Right atrium auricular region (tissue), 2 donors: ENCODE data around the gene PDE4C. TPM values are rescaled to one million over a fixed set of nuclear protein-coding genes. Genes with fewer than 3 reads are reported as not detected.
A peak's percentile ranks its signal among the peaks of the same experiment; 100 is the strongest.

Source experiments
- DNase-seq: peaks from one replicate; pipeline ENCODE4 v3.0.0-alpha.2; 2019; ENCODE audit warnings: low spot score
- H3K27ac ChIP-seq, 2 donors: fragments of 200-600 bp; sonication (generic); 1 replicate in 1 of 2; 2 replicates in 1 of 2; pipeline ENCODE4 v1.5.1; 2016 to 2019
- H3K27me3 ChIP-seq, 2 donors: fragments of 200-600 bp; sonication (generic); one replicate each; pipeline versions ENCODE4 v1.5.1 to v1.6.0; 2017 to 2019
- H3K36me3 ChIP-seq: fragments of 200-600 bp; sonication (generic); one replicate; pipeline ENCODE4 v1.5.1; 2016
- H3K4me1 ChIP-seq, 2 donors: fragments of 200-600 bp; sonication (generic); one replicate each; pipeline versions ENCODE4 v1.5.1 to v1.6.0; 2017 to 2019
- H3K4me3 ChIP-seq, 2 donors: fragments of 200-600 bp; sonication (generic); 1 replicate in 1 of 2; 2 replicates in 1 of 2; pipeline ENCODE4 v1.5.1; 2017 to 2019; ENCODE audit warnings: mild to moderate bottlenecking in 1 of 2, moderate library complexity in 1 of 2
- H3K9me3 ChIP-seq, 2 donors: fragments of 200-600 bp; sonication (generic); one replicate each; pipeline ENCODE4 v1.5.1; 2019
- total RNA-seq, 2 donors: library from RNA; depleted of rRNA; stranded (reverse); fragments of >200 nt; gene quantifications; one replicate each; pipeline ENCODE4 v1.1.0, GENCODE V29; 2016
- TF ChIP-seq, protein P1 (sequence below), 2 donors: fragments of 200-600 bp; sonication (generic); IDR thresholded peaks; one replicate each; pipeline ENCODE4 v1.5.1; 2019; ENCODE audit warnings: antibody characterized with exemption in 2 of 2

Gene PDE4C
- total RNA-seq, 2 donors from 2014 or later = 1.4 TPM; not detected in 1

DNA sequence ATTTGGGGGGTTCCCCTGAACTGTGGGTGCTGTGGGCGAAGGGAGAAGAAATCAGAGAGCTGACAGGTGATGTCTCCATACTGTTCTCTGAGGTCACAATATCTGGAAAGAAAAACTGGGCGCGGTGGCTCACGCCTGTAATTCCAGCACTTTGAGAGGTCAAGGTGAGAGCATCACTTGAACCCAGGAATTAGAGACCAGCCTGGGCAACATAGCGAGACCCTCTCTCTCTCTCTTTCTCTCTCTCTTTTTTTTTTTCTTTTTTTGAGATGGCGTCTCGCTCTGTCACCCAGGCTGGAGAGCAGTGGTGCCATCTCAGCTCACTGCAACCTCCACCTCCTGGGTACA lies 26.1 kb upstream of the PDE4C start:
- peaks cover 0 to 3% of the 10 kb centered on the region in 2 donors for H3K9me3 ChIP-seq
- DNase-seq = no peak
- no peaks in the 10 kb centered on the region for H3K36me3 ChIP-seq
- H3K27ac ChIP-seq = no peak overlapping the region
- no peaks in the 10 kb centered on the region for H3K27me3 ChIP-seq
- no peak overlapping the region for H3K4me3 ChIP-seq
- H3K4me1 ChIP-seq = peaks cover 0 to 6% of the 10 kb centered on the region in 2 donors
- TF ChIP-seq, protein P1, sequence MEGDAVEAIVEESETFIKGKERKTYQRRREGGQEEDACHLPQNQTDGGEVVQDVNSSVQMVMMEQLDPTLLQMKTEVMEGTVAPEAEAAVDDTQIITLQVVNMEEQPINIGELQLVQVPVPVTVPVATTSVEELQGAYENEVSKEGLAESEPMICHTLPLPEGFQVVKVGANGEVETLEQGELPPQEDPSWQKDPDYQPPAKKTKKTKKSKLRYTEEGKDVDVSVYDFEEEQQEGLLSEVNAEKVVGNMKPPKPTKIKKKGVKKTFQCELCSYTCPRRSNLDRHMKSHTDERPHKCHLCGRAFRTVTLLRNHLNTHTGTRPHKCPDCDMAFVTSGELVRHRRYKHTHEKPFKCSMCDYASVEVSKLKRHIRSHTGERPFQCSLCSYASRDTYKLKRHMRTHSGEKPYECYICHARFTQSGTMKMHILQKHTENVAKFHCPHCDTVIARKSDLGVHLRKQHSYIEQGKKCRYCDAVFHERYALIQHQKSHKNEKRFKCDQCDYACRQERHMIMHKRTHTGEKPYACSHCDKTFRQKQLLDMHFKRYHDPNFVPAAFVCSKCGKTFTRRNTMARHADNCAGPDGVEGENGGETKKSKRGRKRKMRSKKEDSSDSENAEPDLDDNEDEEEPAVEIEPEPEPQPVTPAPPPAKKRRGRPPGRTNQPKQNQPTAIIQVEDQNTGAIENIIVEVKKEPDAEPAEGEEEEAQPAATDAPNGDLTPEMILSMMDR (IDR thresholded peaks at IDR 0.05) = no peak

DNA sequence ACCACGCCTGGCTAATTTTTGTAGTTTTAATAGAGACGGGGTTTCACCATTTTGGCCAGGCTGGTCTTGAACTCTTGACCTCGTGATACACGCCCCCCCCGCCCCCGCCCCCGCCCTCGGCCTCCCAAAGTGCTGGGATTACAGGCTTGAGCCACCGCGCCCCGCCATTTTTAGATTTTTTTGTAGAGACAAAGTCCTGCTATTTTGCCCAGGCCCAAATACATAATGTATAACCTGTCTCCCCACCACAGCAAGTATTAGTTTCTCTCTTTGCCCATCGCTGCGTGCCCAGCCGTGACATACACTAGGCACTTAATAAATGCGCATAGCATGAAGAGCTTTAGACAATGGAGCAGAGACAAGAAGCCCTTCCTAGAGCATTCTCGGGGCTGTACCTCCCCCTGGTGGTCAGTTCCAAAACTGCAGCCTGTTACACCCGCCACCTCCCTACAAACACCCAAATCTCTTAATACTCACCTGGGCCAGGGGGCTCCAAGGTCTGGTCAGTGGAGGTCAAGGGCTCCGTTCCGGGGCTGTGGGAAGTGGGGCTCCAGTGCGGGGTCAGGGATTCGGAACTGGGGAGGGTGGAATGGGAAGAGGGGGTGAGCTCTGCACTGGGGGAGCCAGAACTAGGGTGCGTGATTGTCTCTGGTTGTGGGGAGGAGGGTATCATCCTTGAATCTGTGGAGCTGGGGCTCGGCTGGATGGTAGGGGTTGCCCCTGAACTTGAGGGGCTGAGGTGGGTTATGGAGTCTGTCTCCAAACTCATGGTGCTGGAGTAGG lies 25.5 kb upstream of the PDE4C start:
- H3K9me3 ChIP-seq = peaks cover 0 to 3% of the 10 kb centered on the region in 2 donors
- DNase-seq = peak; percentile 87
- H3K4me1 ChIP-seq = peaks cover 0 to 6% of the 10 kb centered on the region in 2 donors
- no peak overlapping the region for H3K27ac ChIP-seq
- no peak overlapping the region for H3K4me3 ChIP-seq
- TF ChIP-seq, protein P1 (IDR thresholded peaks at IDR 0.05) = peak; percentile 95
- no peaks in the 10 kb centered on the region for H3K36me3 ChIP-seq
- no peaks in the 10 kb centered on the region for H3K27me3 ChIP-seq

DNA sequence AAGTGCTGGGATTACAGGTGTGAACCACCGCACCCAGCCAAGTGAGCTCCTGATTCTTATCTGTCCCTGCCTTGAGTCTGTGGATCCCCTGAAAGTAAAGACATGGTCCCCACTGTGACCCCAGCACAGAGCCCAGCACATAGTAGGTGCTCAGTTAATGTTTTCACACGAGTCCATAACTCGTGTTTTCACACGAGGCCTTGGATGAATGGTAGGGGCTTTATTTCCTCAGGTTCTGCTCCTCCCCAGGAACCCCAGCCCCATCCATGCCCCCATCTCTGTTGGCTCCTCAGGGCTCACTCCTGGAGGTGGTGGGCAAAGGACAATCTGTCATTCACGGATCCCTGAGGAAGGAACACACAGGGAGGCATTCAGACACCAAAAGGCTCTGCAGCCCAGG lies 23.6 kb upstream of the PDE4C start:
- Histone ChIP-seq H3K9me3 (peaks cover 0 to 3% of the 10 kb centered on the region in 2 donors), H3K36me3 (no peaks in the 10 kb centered on the region), H3K4me1 (peaks cover 0 to 6% of the 10 kb centered on the region in 2 donors), H3K27ac (no peak overlapping the region), H3K4me3 (no peak overlapping the region), H3K27me3 (no peaks in the 10 kb centered on the region)
- TF ChIP-seq, protein P1 (IDR thresholded peaks at IDR 0.05) = no peak
- no peak for DNase-seq

DNA sequence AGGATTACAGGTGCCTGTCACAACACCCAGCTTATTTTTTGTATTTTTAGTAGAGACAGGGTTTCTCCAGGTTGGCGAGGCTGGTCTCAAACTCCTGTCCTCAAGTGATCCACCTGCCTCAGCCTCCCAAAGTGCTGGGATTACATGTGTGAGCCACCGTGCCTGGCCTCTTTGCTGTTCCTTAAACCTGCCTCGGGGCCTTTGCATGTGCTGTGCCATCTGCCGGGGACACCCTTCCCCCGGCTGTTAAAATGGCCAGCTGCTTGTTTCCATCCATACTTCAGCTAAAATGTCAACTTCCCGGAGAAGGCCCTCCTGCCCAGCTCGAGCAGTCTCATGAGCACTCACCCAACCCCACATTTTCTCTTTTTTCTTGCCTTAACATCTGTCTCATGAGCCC lies 19.1 kb upstream of the PDE4C start:
- Histone ChIP-seq H3K9me3 (peaks cover 0 to 2% of the 10 kb centered on the region in 2 donors), H3K4me1 (peaks cover 0 to 6% of the 10 kb centered on the region in 2 donors), H3K27me3 (no peaks in the 10 kb centered on the region), H3K36me3 (no peaks in the 10 kb centered on the region), H3K27ac (no peak overlapping the region), H3K4me3 (no peak overlapping the region)
- TF ChIP-seq, protein P1 (IDR thresholded peaks at IDR 0.05) = no peak
- DNase-seq = no peak

DNA sequence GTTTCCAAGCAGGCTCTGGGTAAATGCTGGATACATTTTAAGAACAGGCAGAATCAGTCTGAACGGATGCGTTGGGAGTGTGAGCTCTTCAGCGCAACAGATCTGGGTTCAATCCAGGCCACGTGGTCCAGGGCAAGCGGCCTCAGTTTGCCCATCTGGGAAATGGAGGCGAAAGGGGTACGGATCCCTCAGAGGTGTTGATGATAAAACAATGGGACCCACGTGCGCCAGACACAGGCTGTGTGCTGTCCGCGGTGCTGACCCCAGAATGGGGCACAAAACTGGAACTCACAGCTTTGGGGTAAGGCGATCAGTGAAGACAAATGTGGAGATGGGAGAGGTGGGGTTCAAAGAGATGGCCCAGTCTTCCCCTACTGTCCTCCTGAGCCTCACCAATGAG lies 13.1 kb upstream of the PDE4C start:
- Histone ChIP-seq H3K4me1 (no peaks in the 10 kb centered on the region), H3K9me3 (no peaks in the 10 kb centered on the region), H3K36me3 (no peaks in the 10 kb centered on the region), H3K27ac (no peak overlapping the region), H3K27me3 (no peaks in the 10 kb centered on the region), H3K4me3 (no peak overlapping the region)
- no peak for DNase-seq
- TF ChIP-seq, protein P1 (IDR thresholded peaks at IDR 0.05) = no peak

DNA sequence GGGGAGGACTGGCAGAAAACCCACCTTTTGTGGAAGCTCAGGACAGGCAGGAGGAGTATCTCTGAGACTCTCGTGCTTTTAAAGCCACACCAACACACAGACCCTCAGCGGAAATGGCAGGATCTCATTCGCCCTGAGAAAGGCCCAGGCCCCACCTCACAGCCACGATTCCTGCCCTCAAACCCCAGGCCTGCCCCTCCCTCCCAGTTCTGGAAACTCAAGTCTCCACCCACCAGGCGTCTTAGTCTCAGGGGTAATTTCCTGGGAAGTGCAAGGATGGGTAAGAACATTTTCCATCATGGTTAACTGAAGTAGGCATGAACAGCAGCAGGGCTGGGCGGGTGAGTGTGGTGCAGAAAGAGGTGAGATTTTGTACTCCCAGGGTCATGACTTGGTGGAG lies 8.0 kb upstream of the PDE4C start:
- peaks cover 0 to 9% of the 10 kb centered on the region in 2 donors for H3K4me1 ChIP-seq
- H3K27ac ChIP-seq = no peak overlapping the region
- H3K9me3 ChIP-seq = peaks cover 0 to 12% of the 10 kb centered on the region in 2 donors
- TF ChIP-seq, protein P1 (IDR thresholded peaks at IDR 0.05) = no peak
- no peaks in the 10 kb centered on the region for H3K27me3 ChIP-seq
- no peak for DNase-seq
- no peaks in the 10 kb centered on the region for H3K36me3 ChIP-seq
- H3K4me3 ChIP-seq = no peak overlapping the region
